HUES48 (cell line): ENCODE results near the gene IRF6.

Experiments used
- H3K27ac ChIP-seq: one replicate; pipeline ENCODE4 v1.7.0; 2013; ENCODE audit warnings: low read depth, low read length, inconsistent platforms
- H3K27me3 ChIP-seq: 2 replicates; pipeline ENCODE4 v1.6.1; 2013; ENCODE audit warnings: mild to moderate bottlenecking, low read length; ENCODE audit not compliant: control insufficient read depth, insufficient read depth
- H3K36me3 ChIP-seq: 2 replicates; pipeline ENCODE4 v1.6.1; 2013; ENCODE audit warnings: low read length; ENCODE audit not compliant: control insufficient read depth, insufficient read depth
- H3K4me1 ChIP-seq: 2 replicates; pipeline ENCODE4 v1.6.1; 2013; ENCODE audit warnings: mild to moderate bottlenecking, low read length; ENCODE audit not compliant: control insufficient read depth, insufficient read depth
- H3K4me3 ChIP-seq: 2 replicates; pipeline ENCODE4 v1.5.1; 2013; ENCODE audit warnings: mild to moderate bottlenecking, low read depth, low read length
- H3K9ac ChIP-seq: 2 replicates; pipeline ENCODE4 v1.6.1; 2013; ENCODE audit warnings: mild to moderate bottlenecking, low read depth, low read length, moderate library complexity
- H3K9me3 ChIP-seq: 2 replicates; pipeline ENCODE4 v1.6.1; 2013; ENCODE audit warnings: low read length; ENCODE audit not compliant: control insufficient read depth, insufficient read depth

IRF6 gene

DNA sequence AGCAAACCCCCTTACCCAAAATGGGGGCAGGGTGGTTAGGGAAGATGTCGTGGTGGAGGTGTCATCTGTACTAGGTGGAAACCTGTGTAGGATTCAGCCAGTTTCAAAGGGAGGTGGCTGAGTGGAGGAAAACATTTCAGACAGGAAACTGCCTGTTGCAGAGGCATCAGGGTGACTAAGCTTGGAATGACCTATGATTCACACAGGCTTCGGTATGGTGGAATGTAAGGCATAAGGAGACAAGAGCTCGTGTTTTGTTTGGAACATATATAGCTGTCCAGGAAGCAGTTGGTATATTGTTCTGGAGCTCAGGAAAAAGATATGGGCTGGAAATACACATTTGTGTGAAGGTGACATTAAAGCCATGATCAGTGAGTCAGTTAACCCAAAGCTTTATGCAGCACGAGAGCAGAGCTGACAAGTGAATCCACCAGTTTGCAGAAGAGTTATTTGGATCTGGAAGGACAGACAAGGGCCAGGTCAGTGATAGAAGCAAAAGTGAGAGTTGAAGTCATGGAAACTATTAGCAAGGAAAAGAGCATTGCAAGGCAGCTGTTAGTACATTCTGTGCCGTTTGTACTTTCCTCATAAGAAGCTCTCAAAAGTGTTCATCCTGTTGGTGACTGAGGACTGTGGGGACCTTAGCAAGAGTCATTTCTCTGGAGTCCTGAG lies 34.1 kb upstream of the IRF6 start:
- Histone ChIP-seq H3K9me3 (no peaks in the 10 kb centered on the region), H3K9ac (no peak overlapping the region), H3K4me1 (no peaks in the 10 kb centered on the region), H3K36me3 (peaks cover 97% of the 10 kb centered on the region), H3K27me3 (no peaks in the 10 kb centered on the region), H3K4me3 (no peak overlapping the region), H3K27ac (no peak overlapping the region)

DNA sequence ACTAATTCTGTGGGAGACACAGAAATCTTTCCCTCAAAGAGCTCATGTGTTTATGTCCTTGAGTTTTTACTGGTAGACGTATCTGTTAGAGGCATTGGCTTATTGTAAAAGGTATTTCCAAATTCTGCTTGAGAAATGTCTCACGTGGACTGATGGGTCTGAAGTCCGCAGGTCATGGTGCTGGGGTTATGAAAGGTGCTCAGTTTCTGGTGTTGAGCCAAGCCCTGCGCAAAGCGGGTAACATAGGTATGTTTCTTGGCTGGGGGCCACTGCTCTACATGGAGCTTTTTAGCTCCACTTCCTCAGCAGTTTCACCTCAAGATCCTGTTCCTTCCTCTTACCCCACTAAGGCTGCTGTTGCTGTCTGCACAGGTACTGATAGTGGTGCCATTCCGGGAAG lies 32.6 kb upstream of the IRF6 start:
- Histone ChIP-seq H3K9me3 (no peaks in the 10 kb centered on the region), H3K4me1 (no peaks in the 10 kb centered on the region), H3K36me3 (peaks cover 100% of the 10 kb centered on the region), H3K27ac (no peak overlapping the region), H3K4me3 (no peak overlapping the region), H3K9ac (no peak overlapping the region), H3K27me3 (no peaks in the 10 kb centered on the region)

DNA sequence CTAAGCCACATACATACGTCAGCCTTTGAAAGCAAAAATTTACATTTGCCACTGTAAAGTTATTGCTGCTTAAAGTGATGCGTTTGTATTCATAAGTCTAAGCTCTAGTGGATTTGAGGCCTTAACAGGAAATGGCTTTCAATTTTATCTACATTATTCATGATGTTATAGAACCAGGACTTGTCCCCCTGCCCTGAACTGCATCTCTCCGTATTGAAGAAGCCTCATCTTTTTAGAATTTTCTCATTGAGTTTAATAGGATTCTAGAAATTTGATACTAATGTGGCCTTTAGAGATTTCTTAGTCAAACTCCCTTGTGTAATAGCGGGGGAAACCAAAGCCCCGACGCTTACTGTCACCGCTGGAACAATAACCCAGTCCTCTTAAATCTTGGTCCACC lies 31.7 kb upstream of the IRF6 start:
- no peaks in the 10 kb centered on the region for H3K27me3 ChIP-seq
- peaks cover 100% of the 10 kb centered on the region for H3K36me3 ChIP-seq
- H3K4me1 ChIP-seq, result no peaks in the 10 kb centered on the region
- H3K9ac ChIP-seq, result no peak overlapping the region
- H3K27ac ChIP-seq, result no peak overlapping the region
- no peak overlapping the region for H3K4me3 ChIP-seq
- H3K9me3 ChIP-seq, result no peaks in the 10 kb centered on the region

DNA sequence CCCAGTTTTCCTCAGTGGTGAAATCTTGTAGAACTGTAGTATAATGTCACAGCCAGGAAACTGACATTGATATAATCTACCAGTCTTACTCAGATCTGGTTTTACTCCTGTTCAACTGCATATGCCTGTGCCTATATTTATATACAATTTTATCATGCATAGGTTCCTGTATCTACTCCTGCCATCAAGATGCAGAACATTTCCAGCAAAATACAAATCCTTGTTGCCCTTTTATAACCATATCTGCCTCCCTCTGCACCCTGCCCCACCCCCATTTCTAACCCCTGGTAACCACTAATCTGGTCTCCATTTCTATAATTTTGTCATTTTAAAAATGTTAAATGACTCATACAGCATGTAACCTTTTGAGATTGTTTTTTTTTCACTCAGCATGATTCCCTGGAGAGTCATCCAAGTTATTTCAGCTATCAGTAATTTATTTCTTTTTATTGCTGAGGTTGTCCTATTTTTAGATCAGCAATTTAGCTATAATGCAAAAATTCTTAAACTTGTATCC lies 29.9 kb upstream of the IRF6 start:
- Histone ChIP-seq H3K9me3 (no peaks in the 10 kb centered on the region), H3K27me3 (no peaks in the 10 kb centered on the region), H3K4me1 (no peaks in the 10 kb centered on the region), H3K9ac (no peak overlapping the region), H3K4me3 (no peak overlapping the region), H3K36me3 (peaks cover 100% of the 10 kb centered on the region), H3K27ac (no peak overlapping the region)

DNA sequence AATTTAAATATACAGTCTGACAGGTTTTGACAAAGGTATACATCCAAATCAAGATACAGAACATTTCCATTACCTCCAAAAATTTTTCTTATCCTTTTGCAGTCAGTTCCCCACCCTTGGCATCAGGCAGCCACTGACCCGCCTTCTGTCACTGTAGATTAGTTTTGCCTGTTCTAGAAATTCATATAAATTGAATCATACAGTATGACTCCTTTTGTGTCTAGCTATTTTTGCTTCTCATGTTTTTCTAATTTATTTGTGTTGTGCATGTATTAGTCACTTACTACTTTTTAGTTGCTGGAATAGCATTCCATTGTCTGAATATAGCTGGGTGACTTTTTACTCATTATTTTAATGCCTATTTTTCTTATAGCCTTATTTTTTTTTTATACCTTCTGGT lies 25.7 kb upstream of the IRF6 start:
- no peaks in the 10 kb centered on the region for H3K9me3 ChIP-seq
- peaks cover 63% of the 10 kb centered on the region for H3K36me3 ChIP-seq
- H3K27ac ChIP-seq, result no peak overlapping the region
- no peaks in the 10 kb centered on the region for H3K27me3 ChIP-seq
- H3K4me1 ChIP-seq, result no peaks in the 10 kb centered on the region
- H3K9ac ChIP-seq, result no peak overlapping the region
- no peak overlapping the region for H3K4me3 ChIP-seq

DNA sequence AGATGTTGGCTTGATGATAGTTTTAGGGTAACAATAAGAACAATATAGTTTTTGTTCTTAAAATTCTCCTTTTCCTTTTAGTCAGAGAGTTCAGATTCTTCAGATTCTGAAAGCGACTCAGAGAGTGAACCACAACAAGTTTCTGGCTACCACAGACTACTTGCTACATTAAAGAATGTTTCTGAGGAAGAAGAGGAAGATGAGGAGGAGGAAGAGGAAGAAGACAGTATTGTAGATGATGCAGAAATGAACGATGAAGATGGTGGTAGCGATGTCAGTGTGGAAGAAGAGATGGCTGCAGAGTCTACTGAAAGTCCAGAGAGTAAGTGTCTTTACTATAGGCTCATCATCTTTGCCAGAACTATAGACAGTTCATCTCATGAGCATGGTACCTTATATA lies 24.8 kb upstream of the IRF6 start:
- no peaks in the 10 kb centered on the region for H3K27me3 ChIP-seq
- H3K9ac ChIP-seq, result no peak overlapping the region
- no peaks in the 10 kb centered on the region for H3K4me1 ChIP-seq
- H3K27ac ChIP-seq, result no peak overlapping the region
- H3K4me3 ChIP-seq, result no peak overlapping the region
- peaks cover 54% of the 10 kb centered on the region for H3K36me3 ChIP-seq
- H3K9me3 ChIP-seq, result no peaks in the 10 kb centered on the region

DNA sequence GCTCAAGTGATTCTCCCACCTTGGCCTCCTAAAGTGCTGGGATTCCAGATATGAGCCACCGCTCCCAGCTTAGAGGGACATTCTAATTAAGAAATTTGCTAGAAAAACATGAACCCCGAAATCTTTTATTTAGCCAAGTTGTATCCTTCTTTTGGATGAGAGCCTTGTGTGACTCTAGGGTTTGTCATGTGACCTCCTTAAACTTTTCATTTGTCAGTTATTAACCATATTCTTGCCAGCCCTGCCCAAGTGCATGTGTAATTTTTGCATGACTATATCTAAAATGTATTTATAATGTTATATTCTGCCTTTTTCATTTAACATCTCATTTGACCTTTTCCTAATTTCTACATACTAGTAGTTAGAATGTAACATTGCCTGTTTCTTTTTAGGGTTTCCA lies 23.8 kb upstream of the IRF6 start:
- Histone ChIP-seq H3K4me1 (no peaks in the 10 kb centered on the region), H3K9ac (no peak overlapping the region), H3K9me3 (no peaks in the 10 kb centered on the region), H3K27ac (no peak overlapping the region), H3K27me3 (no peaks in the 10 kb centered on the region), H3K36me3 (peaks cover 44% of the 10 kb centered on the region), H3K4me3 (no peak overlapping the region)

DNA sequence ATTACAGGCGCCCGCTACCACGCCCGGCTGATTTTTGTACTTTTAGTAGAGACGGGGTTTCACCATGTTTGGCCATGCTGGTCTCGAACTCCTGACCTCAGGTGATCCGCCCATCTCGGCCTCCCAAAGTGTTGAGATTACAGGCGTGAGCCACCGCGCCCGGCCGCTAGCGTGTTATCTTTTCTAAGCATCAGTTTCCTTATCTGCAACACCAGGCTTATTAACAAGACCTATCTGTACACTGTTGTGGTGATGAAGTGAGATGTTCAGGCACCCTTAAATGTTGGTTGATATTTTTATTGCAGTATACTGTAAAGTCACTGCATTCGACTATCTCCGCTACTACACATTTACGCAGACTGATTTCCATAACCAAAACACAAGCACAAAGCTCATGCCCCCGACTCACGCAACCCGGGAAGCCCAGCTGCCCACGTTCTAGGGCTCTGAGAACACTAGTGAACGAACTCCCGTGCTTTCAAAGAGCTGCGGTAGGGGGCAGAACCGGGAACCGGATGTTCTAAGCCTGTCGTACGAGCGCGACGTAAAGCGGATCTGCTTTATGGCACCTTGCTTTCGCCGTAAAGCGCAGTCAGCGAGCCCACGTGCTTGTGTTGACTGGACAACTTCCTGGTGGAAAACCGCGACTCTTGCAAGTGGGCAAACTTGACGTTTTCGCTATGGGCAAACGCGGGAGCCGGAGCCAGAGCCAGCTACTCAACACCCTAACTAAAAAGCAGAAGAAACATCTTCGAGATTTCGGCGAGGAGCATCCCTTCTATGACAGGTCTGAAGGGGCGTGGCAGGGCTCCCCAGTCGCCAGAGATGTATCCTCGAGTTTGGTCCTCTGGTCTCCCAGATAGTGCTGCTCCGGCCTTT lies 21.7 kb upstream of the IRF6 start, which contains the start of gene UTP25:
UTP25 (plus strand) TSS at position 589 of the 879 bp plus-strand sequence; CDS start at position 681, 92 bp downstream.
- Histone ChIP-seq H3K4me3 (peak within 1 kb of the TSS; percentile 98), H3K9ac (peak within 1 kb of the TSS; percentile 79), H3K9me3 (no peaks in the 10 kb centered on the region), H3K27ac (peak within 1 kb of the TSS; percentile 79), H3K36me3 (peaks cover 23% of the 10 kb centered on the region), H3K27me3 (no peaks in the 10 kb centered on the region; the same call in 1 of the 2 replicates), H3K4me1 (no peaks in the 10 kb centered on the region)

DNA sequence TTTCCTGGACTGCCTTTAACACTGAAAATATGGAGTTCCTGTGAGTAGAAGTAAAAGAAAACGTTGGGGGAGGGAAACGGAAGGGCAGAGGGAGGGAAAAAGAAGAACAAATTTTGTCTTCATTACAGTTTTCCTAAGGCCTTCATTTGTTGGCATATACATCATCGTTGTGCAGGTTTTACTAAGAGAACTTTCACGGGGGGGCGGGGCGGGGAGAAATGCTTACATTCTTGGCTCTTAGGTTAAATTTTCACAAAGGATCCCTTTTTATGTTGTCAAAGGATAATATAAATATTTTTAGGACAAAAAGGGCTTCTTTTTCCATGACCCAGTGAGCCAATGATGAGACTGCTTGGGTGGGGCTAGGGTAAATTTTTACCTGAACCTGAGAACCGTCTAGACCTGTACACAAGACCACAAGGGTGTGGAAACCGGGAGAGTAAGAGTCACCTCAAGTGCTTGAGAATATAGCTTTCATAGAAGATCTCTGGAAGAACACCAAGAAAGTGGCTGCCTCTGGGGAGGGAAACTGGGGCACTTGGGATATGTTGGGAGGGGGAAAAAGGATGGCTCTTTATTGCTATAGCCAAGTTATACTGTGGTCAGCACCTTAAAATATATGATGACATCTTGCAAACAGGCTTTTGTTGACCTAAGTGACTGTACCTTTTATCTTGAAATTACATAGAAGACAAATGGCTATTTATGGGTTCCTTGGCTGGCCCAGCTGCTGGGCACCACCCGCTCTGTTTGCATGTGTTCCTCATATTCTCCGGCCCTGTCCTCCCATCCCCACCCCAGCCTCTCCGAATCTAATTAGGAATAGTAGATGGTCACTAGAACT lies 19.9 kb upstream of the IRF6 start:
- Histone ChIP-seq H3K27ac (no peak overlapping the region), H3K9ac (no peak overlapping the region)

DNA sequence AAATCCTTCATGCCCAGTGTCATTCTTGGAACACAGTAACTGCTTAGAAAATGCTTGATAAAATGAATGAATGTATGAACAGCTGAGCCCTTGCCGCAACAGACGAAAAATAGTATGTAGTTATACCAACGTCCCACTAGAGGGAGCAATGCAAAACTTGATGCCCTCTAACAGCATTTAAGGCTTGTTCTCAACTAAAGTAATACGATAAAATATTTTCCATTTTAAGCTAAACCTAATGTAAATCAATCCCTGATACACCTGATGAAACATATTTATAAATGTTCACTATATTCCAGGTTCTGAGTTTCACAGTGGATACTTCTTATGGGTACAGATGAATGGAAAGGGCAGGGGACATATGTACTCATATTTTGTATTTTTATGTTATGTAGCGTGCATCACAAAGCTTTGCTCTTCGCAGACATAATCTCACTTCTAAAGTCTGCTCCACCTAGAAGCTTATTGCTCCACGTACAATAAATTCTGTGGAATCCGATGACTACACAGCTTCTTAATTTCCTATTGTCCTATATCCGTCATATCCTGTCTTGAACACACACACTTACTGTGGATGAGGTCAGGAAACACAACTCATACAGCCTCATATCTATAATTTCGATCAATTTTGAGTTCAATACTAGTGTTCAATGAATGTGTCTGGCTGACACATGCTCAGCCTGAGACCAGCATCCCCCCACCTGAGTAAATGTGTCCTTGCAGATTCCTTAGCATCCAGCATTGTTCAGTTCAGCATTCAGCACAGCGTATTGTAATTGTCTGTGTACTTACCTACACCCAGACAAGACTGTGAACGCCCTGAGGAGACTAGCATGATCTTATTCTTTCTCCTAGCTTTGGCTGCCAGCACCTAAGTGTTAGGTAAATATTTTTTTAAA lies 17.4 kb upstream of the IRF6 start:
- Histone ChIP-seq H3K36me3 (no peaks in the 10 kb centered on the region), H3K27ac (no peak overlapping the region), H3K9me3 (no peaks in the 10 kb centered on the region), H3K4me3 (no peak overlapping the region), H3K4me1 (no peaks in the 10 kb centered on the region), H3K9ac (no peak overlapping the region), H3K27me3 (no peaks in the 10 kb centered on the region; the same call in 1 of the 2 replicates)

More for the DNA sequence above, 19.9 kb upstream of the IRF6 start:
- H3K27me3 ChIP-seq, result no peaks in the 10 kb centered on the region; the same call in 1 of the 2 replicates
- H3K9me3 ChIP-seq, result no peaks in the 10 kb centered on the region
- H3K4me3 ChIP-seq, result no peak overlapping the region
- no peaks in the 10 kb centered on the region for H3K4me1 ChIP-seq
- peaks cover 5% of the 10 kb centered on the region for H3K36me3 ChIP-seq
